HepG2 (cell line): ENCODE results near the gene MYCBPAP. TPM values are rescaled to one million over a fixed set of nuclear protein-coding genes. Genes with fewer than 3 reads are reported as not detected.

Experiments used
- FOXK1 ChIP-seq: sonication (generic); formaldehyde crosslinking; IDR thresholded peaks from 2 replicates; pipeline ENCODE4 v1.4.0; 2020; ENCODE audit warnings: low read depth, missing genetic modification reagents, borderline replicate concordance
- KLF12 ChIP-seq: sonication (generic); formaldehyde crosslinking; IDR thresholded peaks from 2 replicates; pipeline ENCODE4 v1.4.0; 2020; ENCODE audit warnings: missing genetic modification reagents, borderline replicate concordance
- MXD3 ChIP-seq: IDR thresholded peaks from 2 replicates; pipeline ENCODE4 v1.6.1; 2016; ENCODE audit warnings: mild to moderate bottlenecking, missing biosample characterization, missing genetic modification reagents
- POGK ChIP-seq: sonication (generic); formaldehyde crosslinking; conservative IDR thresholded peaks from 2 replicates; pipeline ENCODE4 v1.8.0; 2022; ENCODE audit warnings: mild to moderate bottlenecking, moderate library complexity, missing genetic modification reagents
- PPARG ChIP-seq: conservative IDR thresholded peaks from 2 replicates; pipeline ENCODE4 v1.6.1; 2016; ENCODE audit warnings: missing biosample characterization, missing genetic modification reagents
- RERE ChIP-seq: IDR thresholded peaks from 2 replicates; pipeline ENCODE4 v1.6.1; 2016; ENCODE audit warnings: low read depth, missing genetic modification reagents, missing compliant biosample characterization
- SNAPC5 ChIP-seq: sonication (generic); formaldehyde crosslinking; IDR thresholded peaks from 2 replicates; pipeline ENCODE4 v1.8.1; 2023; ENCODE audit warnings: mild to moderate bottlenecking, missing genetic modification reagents, borderline replicate concordance
- TSC22D2 ChIP-seq: sonication (generic); formaldehyde crosslinking; IDR thresholded peaks from 2 replicates; pipeline ENCODE4 v1.5.1; 2020; ENCODE audit warnings: missing genetic modification reagents, mild to moderate bottlenecking, borderline replicate concordance
- ZFP1 ChIP-seq: IDR thresholded peaks from 2 replicates; pipeline ENCODE4 v1.6.1; 2016
- ZNF234 ChIP-seq: sonication (generic); formaldehyde crosslinking; conservative IDR thresholded peaks from 2 replicates; pipeline ENCODE4 v1.5.1; 2020; ENCODE audit warnings: mild to moderate bottlenecking, missing genetic modification reagents
- ZNF687 ChIP-seq: sonication (generic); formaldehyde crosslinking; IDR thresholded peaks from 2 replicates; pipeline ENCODE4 v1.5.1; 2020; ENCODE audit warnings: mild to moderate bottlenecking, missing genetic modification reagents, moderate library complexity
- ZNF710 ChIP-seq: sonication (generic); formaldehyde crosslinking; IDR thresholded peaks from 2 replicates; pipeline ENCODE4 v1.5.0; 2020; ENCODE audit warnings: mild to moderate bottlenecking, missing genetic modification reagents, borderline replicate concordance
- ZSCAN20 ChIP-seq: sonication (generic); formaldehyde crosslinking; IDR thresholded peaks from 2 replicates; pipeline ENCODE4 v1.4.0; 2020; ENCODE audit warnings: missing genetic modification reagents, mild to moderate bottlenecking, borderline replicate concordance
- polyA plus RNA-seq, 8 experiments: library from polyadenylated mRNA; depleted of rRNA in 3 of 8; stranded (reverse) in 7 of 8; unstranded in 1 of 8; fragments of >200 nt; fragmentation: Illumina TruSeq in 4 of 8; extraction: Trizol in 4 of 8; gene quantifications; 2 replicates each; pipeline versions ENCODE4 v1.2.1 to v1.2.3, GENCODE V29; 2011 to 2016; ENCODE audit warnings: low read depth in 4 of 8, missing spikeins in 1 of 8, mixed read lengths in 1 of 8; ENCODE audit not compliant: insufficient read depth in 1 of 8
- total RNA-seq, 5 experiments: library from RNA; depleted of rRNA; stranded (reverse); fragments of >200 nt; fragmentation: Illumina TruSeq; extraction: Trizol; gene quantifications; 2 replicates each; pipeline ENCODE4 v1.2.3, GENCODE V29; 2016; ENCODE audit warnings: low read depth in 1 of 5

Gene MYCBPAP
- total and polyA plus RNA-seq, 2 of the 13 experiments (the other 11 are each of a cell fraction or from before 2014, with no cell fraction given) = 0.22 to 0.24 TPM

GRCh38 chr17:50550661-50551432 is 42.6 kb downstream of the MYCBPAP start (continued):
- TF ChIP-seq SNAPC5 (no peak), ZNF234 (no peak), ZSCAN20 (CRISPR knock-in tag) (no peak), FOXK1 (CRISPR knock-in tag) (peak; percentile 37; the same call in 1 of the 2 replicates), POGK (CRISPR knock-in tag) (no peak), KLF12 (CRISPR knock-in tag) (no peak), TSC22D2 (no peak), RERE (CRISPR knock-in tag) (no peak), PPARG (CRISPR knock-in tag) (no peak), ZFP1 (CRISPR knock-in tag) (no peak), ZNF710 (0 out of 2 replicates have a peak, but pooled peaks have one; percentile 48), MXD3 (CRISPR knock-in tag) (peak; percentile 67; the same call in 1 of the 2 replicates), ZNF687 (CRISPR knock-in tag) (peak; percentile 82)
